BLaER1 (cell line): Measurements from ENCODE around the gene TNS1.

Experiments used
- H3K27ac ChIP-seq: shearing (Covaris generic); formaldehyde crosslinking; 2 replicates; pipeline ENCODE4 v1.8.1; 2022
- H3K27me3 ChIP-seq: shearing (Covaris generic); formaldehyde crosslinking; 2 replicates; pipeline ENCODE4 v1.8.1; 2022
- H3K36me3 ChIP-seq: shearing (Covaris generic); formaldehyde crosslinking; 2 replicates; pipeline ENCODE4 v1.8.1; 2022
- H3K4me1 ChIP-seq: shearing (Covaris generic); formaldehyde crosslinking; 2 replicates; pipeline ENCODE4 v1.8.1; 2022
- H3K4me2 ChIP-seq: shearing (Covaris generic); formaldehyde crosslinking; 2 replicates; pipeline ENCODE4 v1.8.1; 2022
- H3K4me3 ChIP-seq: shearing (Covaris generic); formaldehyde crosslinking; 2 replicates; pipeline ENCODE4 v1.8.1; 2022
- H3K9ac ChIP-seq: shearing (Covaris generic); formaldehyde crosslinking; 2 replicates; pipeline ENCODE4 v1.8.1; 2022
- H3K9me3 ChIP-seq: shearing (Covaris generic); formaldehyde crosslinking; 2 replicates; pipeline ENCODE4 v1.8.1; 2022
- H4K20me1 ChIP-seq: shearing (Covaris generic); formaldehyde crosslinking; 2 replicates; pipeline ENCODE4 v1.8.1; 2022
- Cebpa-rat ChIP-seq: shearing (Covaris generic); IDR thresholded peaks from 2 replicates; pipeline ENCODE4 v1.8.1; 2022

Gene TNS1

DNA sequence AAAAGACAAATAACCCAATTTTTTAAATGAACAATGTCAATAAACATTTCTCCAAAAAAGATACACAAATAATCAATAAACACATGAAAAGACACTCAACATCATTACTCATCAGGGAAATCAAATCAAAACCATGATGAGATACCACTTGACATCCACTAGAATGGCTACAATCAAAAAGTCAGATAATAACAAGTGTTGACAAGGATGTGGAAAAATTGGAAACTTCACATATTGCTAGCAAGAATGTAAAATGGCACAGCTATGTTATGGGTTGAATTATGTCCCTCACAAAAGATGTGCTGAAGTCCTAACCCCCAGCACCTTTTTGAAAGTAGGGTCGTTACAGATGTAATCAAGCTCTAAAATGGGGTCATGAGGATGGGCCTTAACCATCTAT is 33.2 kb downstream of the TNS1 start:
- Histone ChIP-seq H3K4me2 (no peak overlapping the region), H3K4me3 (no peak overlapping the region), H4K20me1 (peaks cover 53% of the 10 kb centered on the region), H3K4me1 (peaks cover 18% of the 10 kb centered on the region), H3K27me3 (no peaks in the 10 kb centered on the region), H3K9me3 (peaks cover 12% of the 10 kb centered on the region; the same call in 1 of the 2 replicates), H3K27ac (no peak overlapping the region), H3K9ac (no peak overlapping the region), H3K36me3 (peaks cover 72% of the 10 kb centered on the region)
- TF ChIP-seq Cebpa-rat = no peak

DNA sequence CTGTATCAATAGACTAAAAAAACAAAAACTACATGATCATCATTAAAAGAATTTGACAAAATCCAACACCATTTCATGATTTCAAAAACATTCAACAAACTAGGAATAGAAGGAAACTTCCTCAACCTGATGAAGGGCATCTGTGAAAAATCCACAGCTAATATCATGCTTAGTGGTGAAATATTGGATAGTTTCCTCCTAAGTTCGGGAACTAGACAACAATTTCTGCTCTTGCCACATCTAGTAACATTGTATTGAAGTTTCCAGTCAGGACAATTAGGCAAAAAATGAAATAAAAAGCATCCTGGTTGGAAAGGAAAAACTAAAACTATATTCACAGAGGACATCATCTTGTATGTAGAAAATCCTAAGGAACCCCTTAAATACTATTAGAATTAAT is 34.8 kb downstream of the TNS1 start:
- Histone ChIP-seq H3K4me3 (no peak overlapping the region), H3K27ac (no peak overlapping the region), H3K4me2 (no peak overlapping the region), H3K9ac (no peak overlapping the region), H3K9me3 (peaks cover 12% of the 10 kb centered on the region; the same call in 1 of the 2 replicates), H3K27me3 (no peaks in the 10 kb centered on the region), H3K36me3 (peaks cover 70% of the 10 kb centered on the region), H3K4me1 (peaks cover 20% of the 10 kb centered on the region), H4K20me1 (peaks cover 53% of the 10 kb centered on the region)
- TF ChIP-seq Cebpa-rat = no peak

- H3K9ac ChIP-seq = no peak overlapping the region
- peaks cover 60% of the 10 kb centered on the region for H3K36me3 ChIP-seq
- H3K4me1 ChIP-seq = peaks cover 20% of the 10 kb centered on the region
- H3K4me2 ChIP-seq = no peak overlapping the region
- no peak overlapping the region for H3K27ac ChIP-seq
- H3K27me3 ChIP-seq = no peaks in the 10 kb centered on the region
- TF ChIP-seq Cebpa-rat = no peak
- H4K20me1 ChIP-seq = peaks cover 50% of the 10 kb centered on the region
- no peak overlapping the region for H3K4me3 ChIP-seq
- peaks cover 12% of the 10 kb centered on the region; the same call in 1 of the 2 replicates for H3K9me3 ChIP-seq
These were observed 36.2 kb downstream of the TNS1 start for GRCh38 chr2:217966423-217967070.

GRCh38 chr2:217964275-217965161 is 38.3 kb downstream of the TNS1 start:
- no peak overlapping the region for H3K4me3 ChIP-seq
- H3K9me3 ChIP-seq = no peaks in the 10 kb centered on the region
- H3K36me3 ChIP-seq = peaks cover 54% of the 10 kb centered on the region
- peaks cover 20% of the 10 kb centered on the region for H3K4me1 ChIP-seq
- no peak overlapping the region; the same call in 1 of the 2 replicates for H3K4me2 ChIP-seq
- no peak overlapping the region for H3K9ac ChIP-seq
- no peaks in the 10 kb centered on the region for H3K27me3 ChIP-seq
- H3K27ac ChIP-seq = no peak overlapping the region
- no peak for TF ChIP-seq Cebpa-rat
- peaks cover 65% of the 10 kb centered on the region for H4K20me1 ChIP-seq

DNA sequence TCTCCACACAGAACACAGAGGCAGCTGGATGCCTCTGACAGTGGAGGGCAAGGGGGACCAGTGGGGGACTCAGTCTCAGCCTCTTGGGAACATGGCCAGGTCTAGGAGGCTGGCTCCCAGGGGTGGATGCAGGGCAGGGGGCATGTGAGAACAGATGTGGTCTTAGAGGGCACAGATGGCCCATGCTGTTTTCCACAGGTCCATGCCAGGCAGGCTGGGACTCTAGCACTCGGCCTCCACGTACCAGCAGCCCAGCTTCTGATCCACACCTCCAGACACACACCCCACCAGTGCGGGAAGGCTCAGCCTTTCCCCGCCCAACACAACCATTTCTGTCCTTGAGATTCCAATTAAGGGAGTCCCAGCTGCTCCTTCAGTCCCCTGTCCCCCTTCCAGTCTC is 42.4 kb downstream of the TNS1 start:
- peaks cover 62% of the 10 kb centered on the region for H4K20me1 ChIP-seq
- H3K4me3 ChIP-seq = no peak overlapping the region
- peaks cover 11% of the 10 kb centered on the region for H3K4me1 ChIP-seq
- no peak overlapping the region for H3K27ac ChIP-seq
- no peak for TF ChIP-seq Cebpa-rat
- no peak overlapping the region for H3K4me2 ChIP-seq
- H3K9ac ChIP-seq = no peak overlapping the region
- H3K36me3 ChIP-seq = peaks cover 74% of the 10 kb centered on the region
- no peaks in the 10 kb centered on the region for H3K9me3 ChIP-seq
- H3K27me3 ChIP-seq = no peaks in the 10 kb centered on the region

DNA sequence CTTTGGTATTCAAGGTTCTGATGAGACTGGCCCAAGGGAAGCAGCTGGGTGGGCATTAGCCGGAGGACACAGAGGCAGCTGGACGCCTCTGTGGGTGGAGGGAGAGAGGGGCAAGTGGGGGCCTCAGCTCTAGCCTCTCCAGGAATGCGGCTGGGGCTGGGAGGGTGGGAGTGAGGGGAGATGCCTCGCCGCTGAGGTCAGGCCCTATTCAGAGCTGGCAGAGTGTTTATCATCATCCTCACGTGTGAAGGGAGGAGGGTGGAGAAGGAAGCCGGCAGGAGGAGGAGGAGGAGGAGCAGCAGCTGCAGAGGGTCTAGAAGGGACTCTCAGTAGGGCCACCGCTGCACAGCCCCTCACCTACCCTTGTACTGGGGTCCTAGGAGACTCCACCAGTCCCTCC is 43.1 kb downstream of the TNS1 start:
- no peaks in the 10 kb centered on the region for H3K9me3 ChIP-seq
- H3K9ac ChIP-seq = no peak overlapping the region
- peaks cover 62% of the 10 kb centered on the region for H4K20me1 ChIP-seq
- H3K4me3 ChIP-seq = no peak overlapping the region
- no peak for TF ChIP-seq Cebpa-rat
- H3K27me3 ChIP-seq = no peaks in the 10 kb centered on the region
- peaks cover 74% of the 10 kb centered on the region for H3K36me3 ChIP-seq
- peaks cover 11% of the 10 kb centered on the region for H3K4me1 ChIP-seq
- no peak overlapping the region for H3K27ac ChIP-seq
- H3K4me2 ChIP-seq = no peak overlapping the region

DNA sequence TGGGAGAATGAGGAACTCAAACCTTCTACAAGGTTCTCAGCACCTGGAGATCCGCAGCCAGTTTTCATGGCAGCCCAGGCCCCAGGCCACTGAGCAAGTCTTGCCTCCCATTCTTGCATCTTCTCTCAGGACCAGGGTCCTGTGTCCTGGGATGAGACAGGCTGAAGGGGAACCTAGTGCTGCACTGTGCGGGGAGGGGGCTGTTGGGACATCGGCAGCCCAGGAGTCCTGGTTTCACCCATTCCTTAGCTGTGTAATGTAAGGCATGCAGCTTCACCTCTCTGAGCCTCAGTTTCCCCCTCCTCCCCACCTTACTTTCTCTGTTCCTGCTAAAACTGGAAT is 43.9 kb downstream of the TNS1 start:
- Histone ChIP-seq H3K9me3 (no peaks in the 10 kb centered on the region), H3K4me3 (no peak overlapping the region), H3K27ac (no peak overlapping the region), H3K4me2 (no peak overlapping the region), H4K20me1 (peaks cover 62% of the 10 kb centered on the region), H3K9ac (no peak overlapping the region), H3K4me1 (peaks cover 10% of the 10 kb centered on the region; the same call in 1 of the 2 replicates), H3K27me3 (no peaks in the 10 kb centered on the region), H3K36me3 (peaks cover 74% of the 10 kb centered on the region)
- TF ChIP-seq Cebpa-rat = no peak

DNA sequence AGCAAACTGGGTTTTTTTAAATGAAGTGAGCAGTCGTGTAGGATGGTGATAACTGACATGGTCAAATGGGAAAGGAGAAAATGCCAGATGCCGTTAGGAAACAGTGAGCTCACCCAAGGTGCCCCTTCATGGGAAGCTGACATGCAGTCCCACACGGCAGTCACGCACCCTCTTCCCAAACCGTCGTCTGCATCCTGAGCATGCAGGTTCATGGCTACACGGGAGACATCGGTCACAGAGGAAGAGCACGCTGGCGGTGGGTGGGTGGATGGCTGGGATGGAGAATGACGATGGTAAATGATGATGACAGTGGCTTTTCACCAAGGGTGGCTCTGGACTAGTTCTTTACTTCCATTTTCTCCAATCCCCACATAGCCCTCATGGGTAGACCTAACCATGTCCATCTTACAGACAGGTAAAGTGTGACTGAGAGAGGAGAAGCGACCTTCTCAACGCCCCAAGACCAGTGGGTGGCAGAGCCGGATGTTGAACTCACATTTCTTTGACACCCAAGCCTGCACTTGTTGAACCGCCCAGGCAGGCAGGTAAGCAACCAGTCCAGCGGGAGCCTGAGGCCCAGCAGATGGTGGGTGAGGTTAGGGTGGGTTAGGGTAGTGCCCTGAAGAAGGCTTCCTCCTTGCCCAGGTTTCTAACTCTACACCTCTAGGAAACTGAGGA is 44.5 kb downstream of the TNS1 start:
- H3K4me3 ChIP-seq = no peak overlapping the region
- TF ChIP-seq Cebpa-rat = no peak
- no peak overlapping the region for H3K9ac ChIP-seq
- H3K9me3 ChIP-seq = no peaks in the 10 kb centered on the region
- peaks cover 10% of the 10 kb centered on the region; the same call in 1 of the 2 replicates for H3K4me1 ChIP-seq
- H3K27me3 ChIP-seq = no peaks in the 10 kb centered on the region
- peaks cover 75% of the 10 kb centered on the region for H3K36me3 ChIP-seq
- peaks cover 65% of the 10 kb centered on the region for H4K20me1 ChIP-seq
- H3K27ac ChIP-seq = no peak overlapping the region
- no peak overlapping the region for H3K4me2 ChIP-seq

GRCh38 chr2:217956586-217957457 is 46.0 kb downstream of the TNS1 start:
- no peak overlapping the region for H3K9ac ChIP-seq
- H3K27ac ChIP-seq = no peak overlapping the region
- H3K4me3 ChIP-seq = no peak overlapping the region
- peaks cover 10% of the 10 kb centered on the region; the same call in 1 of the 2 replicates for H3K4me1 ChIP-seq
- peaks cover 80% of the 10 kb centered on the region for H4K20me1 ChIP-seq
- H3K36me3 ChIP-seq = peaks cover 86% of the 10 kb centered on the region
- no peak overlapping the region for H3K4me2 ChIP-seq
- no peaks in the 10 kb centered on the region for H3K27me3 ChIP-seq
- TF ChIP-seq Cebpa-rat = no peak
- H3K9me3 ChIP-seq = no peaks in the 10 kb centered on the region
